ENCODE results near the gene MYO15B.

The MYO15B gene

GRCh38 chr17:75604034-75604695 lies 16.6 kb downstream of the MYO15B start:
- DNase-seq, result no peak

GRCh38 chr17:75605790-75606189 lies 18.2 kb downstream of the MYO15B start:
- no peak for DNase-seq

GRCh38 chr17:75607086-75607485 lies 19.5 kb downstream of the MYO15B start:
- no peak for DNase-seq

GRCh38 chr17:75610103-75610984 lies 22.7 kb downstream of the MYO15B start:
- no peak for DNase-seq

GRCh38 chr17:75611851-75612429 lies 24.3 kb downstream of the MYO15B start:
- DNase-seq, result no peak

GRCh38 chr17:75612906-75613626 lies 25.5 kb downstream of the MYO15B start:
- DNase-seq, result no peak

GRCh38 chr17:75614006-75614405 lies 26.4 kb downstream of the MYO15B start:
- no peak for DNase-seq

GRCh38 chr17:75614556-75615270 lies 27.1 kb downstream of the MYO15B start:
- DNase-seq, result no peak

GRCh38 chr17:75615301-75615700 lies 27.7 kb downstream of the MYO15B start:
- DNase-seq, result no peak

- no peak for DNase-seq
Observed at GRCh38 chr17:75616521-75617122, 29.0 kb downstream of the MYO15B start.

- no peak for DNase-seq
Observed at GRCh38 chr17:75617218-75617617, 29.6 kb downstream of the MYO15B start.

- DNase-seq, result no peak
Observed at GRCh38 chr17:75617675-75618074, 30.1 kb downstream of the MYO15B start.

- DNase-seq, result no peak
Observed at GRCh38 chr17:75619506-75620431, 32.2 kb downstream of the MYO15B start.

GRCh38 chr17:75621489-75621888 lies 33.9 kb downstream of the MYO15B start:
- no peak for DNase-seq

- DNase-seq, result no peak
Observed at GRCh38 chr17:75622076-75622475, 34.5 kb downstream of the MYO15B start.

GRCh38 chr17:75622771-75623273 lies 35.2 kb downstream of the MYO15B start:
- DNase-seq, result no peak

- DNase-seq, result no peak
Observed at GRCh38 chr17:75623386-75623785, 35.8 kb downstream of the MYO15B start.

- no peak for DNase-seq
Observed at GRCh38 chr17:75624021-75624420, 36.4 kb downstream of the MYO15B start.

- DNase-seq, result no peak
Observed at GRCh38 chr17:75624714-75625345, 37.2 kb downstream of the MYO15B start.

- DNase-seq, result no peak
Observed at GRCh38 chr17:75625813-75626486, 38.4 kb downstream of the MYO15B start.
